ENCODE results near the gene NOC2L. TPM values are rescaled to one million over a fixed set of nuclear protein-coding genes. Genes with fewer than 3 reads are reported as not detected.

NOC2L gene
- total RNA-seq, 4 donors from 2014 or later: 47.4 to 115 (median 74.2) TPM

DNA sequence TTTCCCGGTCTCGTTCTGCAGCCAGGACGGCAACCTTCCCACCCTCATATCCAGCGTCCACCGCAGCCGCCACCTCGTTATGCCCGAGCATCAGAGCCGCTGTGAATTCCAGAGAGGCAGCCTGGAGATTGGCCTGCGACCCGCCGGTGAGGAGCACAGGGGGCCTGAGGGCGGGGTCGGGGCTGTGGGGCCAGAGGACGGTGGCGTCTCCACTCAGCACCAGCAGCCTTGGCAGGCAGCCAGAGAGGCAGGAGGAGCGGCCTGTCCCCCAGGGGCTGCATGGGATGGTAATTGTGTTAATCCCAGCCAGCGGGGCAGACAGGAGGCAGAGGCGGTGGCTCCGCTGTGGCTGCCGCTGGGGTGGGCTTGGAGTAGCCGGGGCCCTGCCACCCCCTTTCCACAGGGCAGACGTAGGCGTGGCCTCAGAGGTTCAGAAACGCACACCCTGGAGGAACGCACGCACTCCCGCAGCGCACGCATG lies 23.3 kb downstream of the NOC2L start:
- peaks cover 11 to 12% of the 10 kb centered on the region in 2 donors for H3K4me1 ChIP-seq
- no peak for ATAC-seq
- no peak for TF ChIP-seq POLR2A (IDR thresholded peaks at IDR 0.05)
- TF ChIP-seq, protein P1, sequence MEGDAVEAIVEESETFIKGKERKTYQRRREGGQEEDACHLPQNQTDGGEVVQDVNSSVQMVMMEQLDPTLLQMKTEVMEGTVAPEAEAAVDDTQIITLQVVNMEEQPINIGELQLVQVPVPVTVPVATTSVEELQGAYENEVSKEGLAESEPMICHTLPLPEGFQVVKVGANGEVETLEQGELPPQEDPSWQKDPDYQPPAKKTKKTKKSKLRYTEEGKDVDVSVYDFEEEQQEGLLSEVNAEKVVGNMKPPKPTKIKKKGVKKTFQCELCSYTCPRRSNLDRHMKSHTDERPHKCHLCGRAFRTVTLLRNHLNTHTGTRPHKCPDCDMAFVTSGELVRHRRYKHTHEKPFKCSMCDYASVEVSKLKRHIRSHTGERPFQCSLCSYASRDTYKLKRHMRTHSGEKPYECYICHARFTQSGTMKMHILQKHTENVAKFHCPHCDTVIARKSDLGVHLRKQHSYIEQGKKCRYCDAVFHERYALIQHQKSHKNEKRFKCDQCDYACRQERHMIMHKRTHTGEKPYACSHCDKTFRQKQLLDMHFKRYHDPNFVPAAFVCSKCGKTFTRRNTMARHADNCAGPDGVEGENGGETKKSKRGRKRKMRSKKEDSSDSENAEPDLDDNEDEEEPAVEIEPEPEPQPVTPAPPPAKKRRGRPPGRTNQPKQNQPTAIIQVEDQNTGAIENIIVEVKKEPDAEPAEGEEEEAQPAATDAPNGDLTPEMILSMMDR (IDR thresholded peaks at IDR 0.05 in 4 of 5, conservative IDR thresholded peaks at IDR 0.05 in 1 of 5): no peak
- in situ Hi-C loops (cut with MboI; ENCODE audit: low sequenced_read_pairs in 4 of 4): no loop called here
- H3K27me3 ChIP-seq: peaks cover 61 to 73% (median 68%) of the 10 kb centered on the region in 3 donors
- DNase-seq: no peak
- no peaks in the 10 kb centered on the region for H3K9me3 ChIP-seq
- H3K4me3 ChIP-seq: no peak overlapping the region
- intact Hi-C loops (cut with DNase I; ENCODE audit: low total_unique reads): no loop called here
- no peaks in the 10 kb centered on the region for H3K36me3 ChIP-seq
- H3K27ac ChIP-seq: no peak overlapping the region

DNA sequence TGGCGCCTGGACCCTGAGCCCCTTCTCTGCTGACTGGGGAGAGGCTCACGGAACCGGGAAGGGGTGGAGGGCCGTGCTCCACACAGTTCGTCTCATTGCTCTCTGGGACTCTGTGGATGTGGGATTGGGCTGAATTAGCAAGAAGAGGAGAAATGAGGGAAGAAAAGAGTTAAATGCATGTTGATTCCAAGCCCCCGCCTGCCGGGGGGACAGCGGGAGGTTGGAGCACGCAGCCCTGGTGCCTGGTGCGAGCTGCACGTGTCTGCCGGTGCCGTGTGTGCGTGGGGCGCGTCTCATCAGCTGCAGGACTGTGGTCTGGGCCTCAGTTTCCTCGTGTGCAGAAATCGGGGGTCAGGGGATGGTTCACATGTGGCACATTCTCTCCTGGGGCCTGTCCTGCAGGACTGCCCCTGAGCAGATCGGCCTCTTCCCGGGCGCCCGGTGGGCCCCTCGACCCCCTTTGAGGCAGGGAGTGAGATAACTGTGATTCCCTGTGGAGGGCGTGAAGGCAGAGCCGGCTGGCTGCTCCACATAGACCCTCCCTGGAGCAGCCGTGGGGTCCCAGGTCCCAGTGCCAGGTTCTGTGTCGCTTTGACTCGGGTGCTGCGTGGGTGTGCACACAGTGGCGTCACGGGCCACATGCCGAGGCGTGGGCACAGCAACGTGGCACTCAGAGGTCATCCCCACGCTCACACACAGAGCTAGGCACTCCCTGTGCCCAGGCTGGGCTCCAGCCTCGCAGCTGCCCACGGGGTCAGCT lies 23.9 kb downstream of the NOC2L start:
- Histone ChIP-seq H3K27me3 (peaks cover 56 to 72% (median 64%) of the 10 kb centered on the region in 3 donors), H3K4me3 (no peak overlapping the region), H3K4me1 (peaks cover 6 to 8% of the 10 kb centered on the region in 2 donors), H3K27ac (no peak overlapping the region), H3K9me3 (no peaks in the 10 kb centered on the region), H3K36me3 (no peaks in the 10 kb centered on the region)
- DNase-seq (no peak), ATAC-seq (no peak)
- intact Hi-C loops (cut with DNase I; ENCODE audit: low total_unique reads) (no loop called here), in situ Hi-C loops (cut with MboI; ENCODE audit: low sequenced_read_pairs in 4 of 4) (no loop called here)
- no peak for TF ChIP-seq POLR2A (IDR thresholded peaks at IDR 0.05)
- TF ChIP-seq, protein P1 (IDR thresholded peaks at IDR 0.05 in 4 of 5, conservative IDR thresholded peaks at IDR 0.05 in 1 of 5): no peak

GRCh38 chr1:933603-933940 lies 25.5 kb downstream of the NOC2L start:
- peaks cover 47 to 64% (median 52%) of the 10 kb centered on the region in 3 donors for H3K27me3 ChIP-seq

GRCh38 chr1:932776-933602 lies 26.1 kb downstream of the NOC2L start:
- in situ Hi-C loops (cut with MboI; ENCODE audit: low sequenced_read_pairs in 4 of 4) (no loop called here), intact Hi-C loops (cut with DNase I; ENCODE audit: low total_unique reads) (no loop called here)
- Histone ChIP-seq H3K27me3 (peaks cover 45 to 59% (median 46%) of the 10 kb centered on the region in 3 donors), H3K4me3 (no peak overlapping the region), H3K27ac (no peak overlapping the region), H3K9me3 (no peaks in the 10 kb centered on the region), H3K36me3 (no peaks in the 10 kb centered on the region), H3K4me1 (no peaks in the 10 kb centered on the region)
- DNase-seq (no peak), ATAC-seq (no peak)
- TF ChIP-seq, protein P1 (IDR thresholded peaks at IDR 0.05 in 4 of 5, conservative IDR thresholded peaks at IDR 0.05 in 1 of 5): no peak
- TF ChIP-seq POLR2A (IDR thresholded peaks at IDR 0.05): no peak

More at GRCh38 chr1:933603-933940, 25.5 kb downstream of the NOC2L start:
- no peaks in the 10 kb centered on the region for H3K4me1 ChIP-seq
- H3K36me3 ChIP-seq: no peaks in the 10 kb centered on the region
- no peak overlapping the region for H3K27ac ChIP-seq
- in situ Hi-C loops (cut with MboI; ENCODE audit: low sequenced_read_pairs in 4 of 4): no loop called here
- DNase-seq: no peak
- no peak overlapping the region for H3K4me3 ChIP-seq
- ATAC-seq: no peak
- TF ChIP-seq, protein P1 (IDR thresholded peaks at IDR 0.05 in 4 of 5, conservative IDR thresholded peaks at IDR 0.05 in 1 of 5): no peak
- no peak for TF ChIP-seq POLR2A (IDR thresholded peaks at IDR 0.05)
- intact Hi-C loops (cut with DNase I; ENCODE audit: low total_unique reads): no loop called here
- H3K9me3 ChIP-seq: no peaks in the 10 kb centered on the region

Measured in gastrocnemius medialis (tissue), 4 donors.